Measurements from ENCODE around the gene VN1R4. TPM values are rescaled to one million over a fixed set of nuclear protein-coding genes. Genes with fewer than 3 reads are reported as not detected.
A peak's percentile ranks its signal among the peaks of the same experiment; 100 is the strongest.
"Not testable (repeated sequence)": the region's sequence is repeated elsewhere in the genome, so short reads cannot be mapped to it uniquely, and the experiment has no call there.

The VN1R4 gene
- total and polyA plus RNA-seq, 5 donors, result not detected

- H3K9me3 ChIP-seq (ENCODE audit: control insufficient read depth, low read length); H3K27ac ChIP-seq (ENCODE audit: low read length); H3K27me3 ChIP-seq (ENCODE audit: control insufficient read depth, insufficient read depth); ATAC-seq; H3K4me3 ChIP-seq (ENCODE audit: low read length); DNase-seq; H3K4me1 ChIP-seq (ENCODE audit: control insufficient read depth, insufficient read depth, low read length); intact Hi-C loops (cut with DNase I): not testable (repeated sequence)
- 93% methylated on average over 26 of the region's 27 CpGs for WGBS
Measured at GRCh38 chr19:53269861-53270260, 2.3 kb upstream of the VN1R4 start.

- H3K27me3 ChIP-seq (ENCODE audit: control insufficient read depth, insufficient read depth); H3K4me3 ChIP-seq (ENCODE audit: low read length); ATAC-seq; DNase-seq; H3K9me3 ChIP-seq (ENCODE audit: control insufficient read depth, low read length); H3K27ac ChIP-seq (ENCODE audit: low read length); H3K4me1 ChIP-seq (ENCODE audit: control insufficient read depth, insufficient read depth, low read length); intact Hi-C loops (cut with DNase I): not testable (repeated sequence)
- 62% methylated on average over 14 of the region's 14 CpGs for WGBS
Measured at GRCh38 chr19:53257715-53258342, 9.7 kb downstream of the VN1R4 start, which contains the start of gene VN1R2. VN1R2 (plus strand) TSS chr19:53258292; CDS start chr19:53258376, 84 bp downstream.

GRCh38 chr19:53254411-53255341 is 12.8 kb downstream of the VN1R4 start, which contains the start of gene ZNF677:
ZNF677 (minus strand) TSS chr19:53254873; CDS start chr19:53251550, 3,323 bp downstream.
- intact Hi-C loops (cut with DNase I), result no loop called here
- WGBS, result under 1% methylated on average over 72 of the region's 72 CpGs
- ATAC-seq (peak; percentile 100), DNase-seq (peak; percentile 97 to 98 (median 98))
- Histone ChIP-seq H3K4me1 (ENCODE audit: control insufficient read depth, insufficient read depth, low read length) (no peaks in the 10 kb centered on the region), H3K9me3 (ENCODE audit: control insufficient read depth, low read length) (peaks cover 2% of the 10 kb centered on the region), H3K27me3 (ENCODE audit: control insufficient read depth, insufficient read depth) (no peaks in the 10 kb centered on the region), H3K4me3 (ENCODE audit: low read length) (peak within 1 kb of the TSS; percentile 65), H3K27ac (ENCODE audit: low read length) (peak within 1 kb of the TSS; percentile 92)

DNA sequence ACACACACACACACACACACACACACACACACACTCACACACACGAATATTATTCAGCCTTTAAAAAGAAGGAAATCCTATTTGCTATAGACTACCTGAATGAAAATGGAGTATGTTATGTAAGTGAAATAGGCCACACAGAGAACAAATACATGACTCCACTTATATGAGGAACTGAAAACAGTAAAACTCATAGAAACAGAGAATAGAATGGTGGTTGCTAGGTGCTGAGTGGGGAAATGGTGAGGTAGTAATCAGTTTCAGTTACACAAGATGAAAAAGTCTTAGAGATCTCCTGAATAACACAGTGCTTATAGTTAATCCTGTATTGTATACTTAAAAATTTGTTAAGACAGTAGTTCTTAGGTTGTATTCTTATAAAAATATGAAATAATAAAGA is 21.0 kb downstream of the VN1R4 start:
- ATAC-seq (no peak), DNase-seq (no peak)
- H3K4me3 ChIP-seq (ENCODE audit: low read length), result no peak overlapping the region
- no peaks in the 10 kb centered on the region for H3K27me3 ChIP-seq (ENCODE audit: control insufficient read depth, insufficient read depth)
- intact Hi-C loops (cut with DNase I), result no loop called here
- 95% methylated on average over 1 of the region's 1 CpG for WGBS
- H3K9me3 ChIP-seq (ENCODE audit: control insufficient read depth, low read length), result peaks cover 11% of the 10 kb centered on the region
- H3K4me1 ChIP-seq (ENCODE audit: control insufficient read depth, insufficient read depth, low read length), result no peaks in the 10 kb centered on the region
- H3K27ac ChIP-seq (ENCODE audit: low read length), result no peak overlapping the region

DNA sequence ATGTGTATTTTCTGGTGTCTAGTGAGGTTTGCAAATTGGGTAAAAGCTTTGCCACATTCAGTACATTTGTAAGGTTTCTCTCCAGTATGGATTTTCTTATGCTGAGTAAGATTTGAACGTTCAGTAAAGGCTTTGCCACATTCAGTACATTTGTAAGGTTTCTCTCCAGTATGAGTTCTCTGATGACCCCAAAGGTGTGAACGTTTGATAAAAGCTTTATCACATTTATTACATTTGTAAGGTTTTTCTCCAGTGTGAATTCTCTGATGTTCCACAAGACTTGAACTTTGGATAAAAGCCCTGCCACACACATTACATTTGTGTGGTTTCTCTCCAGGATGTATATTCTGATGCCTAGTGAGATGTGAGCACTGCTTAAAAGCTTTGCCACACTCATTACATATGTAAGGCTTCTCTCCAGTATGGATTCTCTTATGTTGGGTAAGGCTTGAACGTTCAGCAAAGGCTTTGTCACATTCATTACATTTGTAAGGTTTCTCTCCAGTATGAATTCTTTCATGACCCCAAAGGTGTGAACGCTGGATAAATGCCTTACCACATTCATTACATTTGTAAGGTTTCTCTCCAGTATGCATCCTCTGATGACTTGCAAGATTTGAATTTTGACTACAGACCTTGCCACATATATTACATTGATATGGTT is 30.3 kb downstream of the VN1R4 start:
- H3K27ac ChIP-seq (ENCODE audit: low read length), result no peak overlapping the region
- no peaks in the 10 kb centered on the region for H3K4me1 ChIP-seq (ENCODE audit: control insufficient read depth, insufficient read depth, low read length)
- no peak overlapping the region for H3K4me3 ChIP-seq (ENCODE audit: low read length)
- ATAC-seq, result no peak
- DNase-seq, result no peak
- no peaks in the 10 kb centered on the region for H3K27me3 ChIP-seq (ENCODE audit: control insufficient read depth, insufficient read depth)
- intact Hi-C loops (cut with DNase I), result no loop called here
- peaks cover 16% of the 10 kb centered on the region for H3K9me3 ChIP-seq (ENCODE audit: control insufficient read depth, low read length)
- WGBS, result 95% methylated on average over 4 of the region's 4 CpGs

DNA sequence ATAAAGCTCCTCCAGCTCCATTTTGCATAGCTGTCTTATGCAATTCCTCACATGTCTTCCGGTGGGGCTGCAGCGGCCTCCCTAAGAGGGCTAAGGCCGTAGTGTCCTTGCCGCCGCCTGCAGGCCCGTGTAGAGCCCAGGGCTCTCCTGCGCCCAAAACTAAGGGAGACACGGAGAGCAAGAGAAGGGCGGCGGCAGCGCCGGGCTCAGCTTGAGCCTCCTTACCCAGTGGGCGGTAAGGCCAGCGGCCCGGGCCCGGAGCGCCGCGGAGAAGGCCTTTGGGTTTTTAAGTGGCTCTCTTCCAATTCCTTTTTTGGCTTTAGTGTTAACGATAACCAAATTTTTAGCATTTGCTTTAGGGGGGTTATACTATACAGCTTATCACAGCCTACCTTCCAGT is 42.9 kb downstream of the VN1R4 start:
- no peak overlapping the region for H3K4me3 ChIP-seq (ENCODE audit: low read length)
- ATAC-seq (no peak), DNase-seq (peak in 1 of 3 donors; percentile 29)
- H3K27me3 ChIP-seq (ENCODE audit: control insufficient read depth, insufficient read depth), result no peaks in the 10 kb centered on the region
- no peaks in the 10 kb centered on the region for H3K4me1 ChIP-seq (ENCODE audit: control insufficient read depth, insufficient read depth, low read length)
- no peak overlapping the region for H3K27ac ChIP-seq (ENCODE audit: low read length)
- intact Hi-C loops (cut with DNase I), result no loop called here
- H3K9me3 ChIP-seq (ENCODE audit: control insufficient read depth, low read length), result peaks cover 12% of the 10 kb centered on the region
- whole genome bisulfite sequencing, result 95% methylated on average over 20 of the region's 20 CpGs

DNA sequence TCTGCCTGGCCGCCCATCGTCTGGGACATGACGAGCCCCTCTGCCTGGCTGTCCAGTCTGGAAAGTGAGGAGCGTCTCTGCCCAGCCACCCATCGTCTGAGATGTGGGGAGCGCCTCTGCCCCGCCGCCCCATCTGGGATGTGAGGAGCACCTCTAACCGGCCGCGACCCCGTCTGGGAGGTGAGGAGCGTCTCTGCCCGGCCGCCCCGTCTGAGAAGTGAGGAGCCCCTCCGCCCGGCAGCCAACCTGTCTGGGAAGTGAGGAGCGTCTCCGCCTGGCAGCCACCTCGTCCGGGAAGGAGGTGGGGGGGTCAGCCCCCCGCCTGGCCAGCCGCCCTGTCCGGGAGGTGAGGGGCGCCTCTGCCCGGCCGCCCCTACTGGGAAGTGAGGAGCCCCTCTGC is 44.8 kb downstream of the VN1R4 start:
- H3K4me3 ChIP-seq (ENCODE audit: low read length); H3K27ac ChIP-seq (ENCODE audit: low read length); intact Hi-C loops (cut with DNase I); H3K4me1 ChIP-seq (ENCODE audit: control insufficient read depth, insufficient read depth, low read length); ATAC-seq; H3K27me3 ChIP-seq (ENCODE audit: control insufficient read depth, insufficient read depth): not testable (repeated sequence)
- 95% methylated on average over 28 of the region's 28 CpGs for WGBS
- peak in 1 of 3 donors; percentile 56 for DNase-seq
- H3K9me3 ChIP-seq (ENCODE audit: control insufficient read depth, low read length), result peaks cover 11% of the 10 kb centered on the region

Other genes starting within 250 kb of the VN1R4 start
- not detected for gene ERVV-2, start 223.0 kb downstream of the VN1R4 start, total RNA-seq
- not detected for gene ERVV-2, start 223.0 kb downstream of the VN1R4 start, polyA plus RNA-seq
- 10 to 100 TPM; 15.9 to 23.1 (median 18.1) TPM for gene ZNF160, start 164.3 kb downstream of the VN1R4 start, total RNA-seq
- gene ZNF160, start 164.3 kb downstream of the VN1R4 start, polyA plus RNA-seq, result 17.7 TPM
- gene ZNF415, start 134.8 kb downstream of the VN1R4 start, total RNA-seq, result 10 to 100 TPM; 20.7 to 26.8 (median 22.1) TPM
- 20.4 TPM for gene ZNF415, start 134.8 kb downstream of the VN1R4 start, polyA plus RNA-seq
- gene ZNF347, start 108.7 kb downstream of the VN1R4 start, total RNA-seq, result 1 to 10 TPM; 6.3 to 7.9 (median 7.3) TPM
- gene ZNF347, start 108.7 kb downstream of the VN1R4 start, polyA plus RNA-seq, result 3.1 TPM
- 1 to 10 TPM; 1.2 to 2.0 (median 1.5) TPM for gene ZNF665, start 74.4 kb downstream of the VN1R4 start, total RNA-seq
- gene ZNF665, start 74.4 kb downstream of the VN1R4 start, polyA plus RNA-seq, result 1.4 TPM
- gene ZNF677, start 12.8 kb downstream of the VN1R4 start, total RNA-seq, result 10 to 100 TPM; 18.7 to 27.9 (median 25.7) TPM
- gene ZNF677, start 12.8 kb downstream of the VN1R4 start, polyA plus RNA-seq, result 18.8 TPM
- not detected for gene VN1R2, start 9.4 kb downstream of the VN1R4 start, total RNA-seq
- gene VN1R2, start 9.4 kb downstream of the VN1R4 start, polyA plus RNA-seq, result not detected
- gene ZNF845, start 66.0 kb upstream of the VN1R4 start, total RNA-seq, result 1 to 10 TPM; 3.7 to 4.8 (median 4.4) TPM
- 2.0 TPM for gene ZNF845, start 66.0 kb upstream of the VN1R4 start, polyA plus RNA-seq
- gene ZNF525, start 98.0 kb upstream of the VN1R4 start, total RNA-seq, result 1 to 10 TPM; 5.4 to 9.3 (median 7.1) TPM
- 2.1 TPM for gene ZNF525, start 98.0 kb upstream of the VN1R4 start, polyA plus RNA-seq
- 1 to 10 TPM; 4.3 to 6.2 (median 4.4) TPM for gene ZNF765, start 127.4 kb upstream of the VN1R4 start, total RNA-seq
- 2.5 TPM for gene ZNF765, start 127.4 kb upstream of the VN1R4 start, polyA plus RNA-seq
- gene ZNF761, start 164.3 kb upstream of the VN1R4 start, total RNA-seq, result 1 to 10 TPM; 4.2 to 5.6 (median 5.1) TPM
- 4.4 TPM for gene ZNF761, start 164.3 kb upstream of the VN1R4 start, polyA plus RNA-seq
- gene ZNF813, start 200.0 kb upstream of the VN1R4 start, total RNA-seq, result 1 to 10 TPM; 1.4 to 2.4 (median 1.8) TPM
- gene ZNF813, start 200.0 kb upstream of the VN1R4 start, polyA plus RNA-seq, result 0.86 TPM